Trophoblast cell (in vitro differentiated cells and primary cell): ENCODE results near the gene TMEM255B.

ENCODE experiments used
- DNase-seq, 2 donors: peaks; one replicate each; pipeline ENCODE4 v3.0.0-alpha.2; 2016
- H2AFZ ChIP-seq: 2 replicates; pipeline ENCODE4 v1.6.1; 2013; ENCODE audit warnings: low read length, moderate library complexity, mild to moderate bottlenecking; ENCODE audit not compliant: insufficient read depth, poor library complexity
- H2AK5ac ChIP-seq: 2 replicates; pipeline ENCODE4 v1.6.1; 2013; ENCODE audit warnings: mild to moderate bottlenecking, low read length
- H2BK120ac ChIP-seq: 2 replicates; pipeline ENCODE4 v1.6.1; 2013; ENCODE audit warnings: low read length, mild to moderate bottlenecking, moderate library complexity; ENCODE audit not compliant: insufficient read depth, poor library complexity
- H2BK12ac ChIP-seq: 2 replicates; pipeline ENCODE4 v1.6.1; 2013; ENCODE audit warnings: mild to moderate bottlenecking, low read length, moderate library complexity
- H2BK5ac ChIP-seq: 2 replicates; pipeline ENCODE4 v1.6.1; 2013; ENCODE audit warnings: low read length, low read depth, moderate library complexity, mild to moderate bottlenecking; ENCODE audit not compliant: poor library complexity
- H3K14ac ChIP-seq: 2 replicates; pipeline ENCODE4 v1.6.1; 2013; ENCODE audit warnings: mild to moderate bottlenecking, low read length
- H3K18ac ChIP-seq: 2 replicates; pipeline ENCODE4 v1.6.1; 2013; ENCODE audit warnings: mild to moderate bottlenecking, low read length
- H3K23ac ChIP-seq: 2 replicates; pipeline ENCODE4 v1.6.1; 2013; ENCODE audit warnings: low read length
- H3K27ac ChIP-seq: 2 replicates; pipeline ENCODE4 v1.5.1; 2013; ENCODE audit warnings: low read depth, mild to moderate bottlenecking, inconsistent platforms, low read length, moderate library complexity
- H3K27me3 ChIP-seq: 2 replicates; pipeline ENCODE4 v1.6.1; 2013; ENCODE audit warnings: inconsistent platforms, mild to moderate bottlenecking, low read length, moderate library complexity; ENCODE audit not compliant: insufficient read depth
- H3K36me3 ChIP-seq, 2 experiments: 1 replicate in 1 of 2; 2 replicates in 1 of 2; pipeline ENCODE4 v1.6.1; 2013; ENCODE audit warnings: low read length in 2 of 2, mild to moderate bottlenecking in 2 of 2, moderate library complexity in 1 of 2; ENCODE audit not compliant: insufficient read depth in 2 of 2, control insufficient read depth in 1 of 2
- H3K4ac ChIP-seq: 2 replicates; pipeline ENCODE4 v1.6.1; 2013; ENCODE audit warnings: low read depth, mild to moderate bottlenecking, low read length, moderate library complexity
- H3K4me1 ChIP-seq, 2 experiments: 1 replicate in 1 of 2; 2 replicates in 1 of 2; pipeline ENCODE4 v1.6.1; 2013; ENCODE audit warnings: low read length in 2 of 2, mild to moderate bottlenecking in 2 of 2, moderate library complexity in 1 of 2; ENCODE audit not compliant: insufficient read depth in 2 of 2, control insufficient read depth in 1 of 2
- H3K4me2 ChIP-seq: 2 replicates; pipeline ENCODE4 v1.6.1; 2013; ENCODE audit warnings: inconsistent platforms, mild to moderate bottlenecking, low read length, moderate library complexity
- H3K4me3 ChIP-seq: 2 replicates; pipeline ENCODE4 v1.5.1; 2013; ENCODE audit warnings: mild to moderate bottlenecking, low read depth, low read length, inconsistent platforms
- H3K79me1 ChIP-seq: one replicate; pipeline ENCODE4 v1.6.1; 2013; ENCODE audit warnings: low read length
- H3K79me2 ChIP-seq: 2 replicates; pipeline ENCODE4 v1.6.1; 2013; ENCODE audit warnings: low read length, mild to moderate bottlenecking; ENCODE audit not compliant: control insufficient read depth, insufficient read depth, poor library complexity
- H3K9ac ChIP-seq: 2 replicates; pipeline ENCODE4 v1.6.1; 2013; ENCODE audit warnings: mild to moderate bottlenecking, low read length
- H3K9me3 ChIP-seq: 2 replicates; pipeline ENCODE4 v1.6.1; 2013; ENCODE audit warnings: low read depth, mild to moderate bottlenecking, control low read depth, inconsistent platforms, low read length; ENCODE audit not compliant: insufficient read depth
- H4K12ac ChIP-seq: 2 replicates; pipeline ENCODE4 v1.6.1; 2013; ENCODE audit warnings: low read depth, mild to moderate bottlenecking, low read length, moderate library complexity
- H4K8ac ChIP-seq: 2 replicates; pipeline ENCODE4 v1.6.1; 2013; ENCODE audit warnings: low read depth, mild to moderate bottlenecking, low read length, moderate library complexity
- H4K91ac ChIP-seq: one replicate; pipeline ENCODE4 v1.6.1; 2013; ENCODE audit warnings: low read depth, mild to moderate bottlenecking, low read length, moderate library complexity
- WGBS: extraction: QIAGEN DNeasy Blood & Tissue Kit; methylation state at CpG from one replicate; pipeline ENCODE4 v1.1.7; 2013; ENCODE audit warnings: missing lambda C conversion rate; ENCODE audit not compliant: insufficient read length, insufficient coverage; ENCODE audit errors: extremely low coverage; 5-methylcytosine and 5-hydroxymethylcytosine counted together

The TMEM255B gene

DNA sequence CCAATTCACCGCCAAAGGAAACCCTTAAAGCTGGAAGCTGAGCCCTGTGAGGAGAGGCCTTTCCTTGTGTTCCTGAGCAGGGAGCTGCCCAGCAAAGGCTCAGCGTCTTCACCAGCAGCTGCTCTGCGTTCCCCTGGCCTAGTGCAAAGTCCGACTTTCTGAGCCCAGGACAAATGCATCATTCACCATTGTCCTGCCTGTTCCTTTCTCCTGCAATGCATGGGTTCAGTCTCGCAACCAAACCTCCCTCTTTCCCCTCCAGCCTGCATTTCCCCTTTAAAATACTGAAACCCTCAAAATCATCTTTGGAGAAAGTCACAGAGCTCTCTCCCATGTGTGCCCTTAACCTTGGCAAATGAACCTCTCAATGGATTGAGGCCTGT is 12.9 kb upstream of the TMEM255B start:
- DNase-seq, result no peak
- H3K79me2 ChIP-seq, result no peaks in the 10 kb centered on the region
- H3K4me2 ChIP-seq, result no peak overlapping the region
- no peak overlapping the region for H3K23ac ChIP-seq
- no peak overlapping the region for H3K18ac ChIP-seq
- no peak overlapping the region for H2AFZ ChIP-seq
- H3K79me1 ChIP-seq, result no peaks in the 10 kb centered on the region
- H2BK12ac ChIP-seq, result no peak overlapping the region
- H3K9ac ChIP-seq, result no peak overlapping the region
- no peak overlapping the region for H3K4ac ChIP-seq
- no peak overlapping the region for H2BK5ac ChIP-seq
- no peaks in the 10 kb centered on the region for H3K27me3 ChIP-seq
- WGBS, result no CpG with 5 or more reads among the region's 5 CpGs
- H3K4me1 ChIP-seq, result peaks cover 0 to 6% of the 10 kb centered on the region in 2 experiments
- H4K12ac ChIP-seq, result no peak overlapping the region
- no peaks in the 10 kb centered on the region for H3K36me3 ChIP-seq
- no peak overlapping the region for H2BK120ac ChIP-seq
- H4K91ac ChIP-seq, result no peak overlapping the region
- H3K4me3 ChIP-seq, result no peak overlapping the region
- peaks cover 8% of the 10 kb centered on the region for H3K9me3 ChIP-seq
- H3K14ac ChIP-seq, result no peak overlapping the region
- no peak overlapping the region for H2AK5ac ChIP-seq
- no peak overlapping the region for H4K8ac ChIP-seq
- H3K27ac ChIP-seq, result no peak overlapping the region

- WGBS, result no CpG with 5 or more reads among the region's 12 CpGs
- H3K18ac ChIP-seq, result no peak overlapping the region
These were observed 12.4 kb upstream of the TMEM255B start for GRCh38 chr13:113746671-113747070.

DNA sequence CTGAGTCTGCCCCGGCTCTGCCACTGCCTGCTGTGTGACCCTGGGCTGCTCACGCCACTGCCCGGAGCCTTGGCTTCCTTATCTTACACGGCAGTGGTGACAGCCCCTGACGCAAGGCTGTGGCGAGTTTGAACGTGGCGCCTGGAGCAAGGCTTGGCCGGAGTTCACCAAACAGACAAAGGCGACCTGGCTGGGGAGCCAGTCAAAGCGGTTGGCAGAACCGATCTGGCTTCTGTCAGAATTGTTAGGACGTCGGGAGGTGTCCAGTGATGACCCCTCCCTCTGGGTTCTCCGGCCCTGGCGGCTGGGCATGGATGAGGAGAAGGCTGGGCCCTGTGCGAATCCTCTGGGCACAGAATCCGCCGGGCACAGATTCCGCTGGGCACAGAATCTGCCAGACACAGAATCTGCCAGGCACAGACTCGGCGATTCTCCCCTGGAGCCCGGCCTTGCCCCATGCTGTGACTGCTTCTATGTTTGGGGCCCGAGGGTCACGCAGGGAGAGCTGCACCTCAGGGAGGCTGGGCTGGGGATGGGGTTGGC is 11.7 kb upstream of the TMEM255B start:
- H4K12ac ChIP-seq, result no peak overlapping the region
- no peak overlapping the region for H3K14ac ChIP-seq
- H3K4me3 ChIP-seq, result no peak overlapping the region
- no peak overlapping the region for H4K8ac ChIP-seq
- H3K4me1 ChIP-seq, result peaks cover 0 to 4% of the 10 kb centered on the region in 2 experiments
- WGBS, result no CpG with 5 or more reads among the region's 25 CpGs
- H2BK5ac ChIP-seq, result no peak overlapping the region
- no peaks in the 10 kb centered on the region for H3K36me3 ChIP-seq
- peaks cover 13% of the 10 kb centered on the region for H3K9me3 ChIP-seq
- no peak for DNase-seq
- no peak overlapping the region for H3K4me2 ChIP-seq
- no peaks in the 10 kb centered on the region for H3K79me2 ChIP-seq
- H3K79me1 ChIP-seq, result no peaks in the 10 kb centered on the region
- no peak overlapping the region for H3K9ac ChIP-seq
- H2BK120ac ChIP-seq, result no peak overlapping the region
- no peaks in the 10 kb centered on the region for H3K27me3 ChIP-seq
- H2BK12ac ChIP-seq, result no peak overlapping the region
- no peak overlapping the region for H3K18ac ChIP-seq
- H3K4ac ChIP-seq, result no peak overlapping the region
- no peak overlapping the region for H2AK5ac ChIP-seq
- no peak overlapping the region for H3K27ac ChIP-seq
- H2AFZ ChIP-seq, result no peak overlapping the region
- no peak overlapping the region for H4K91ac ChIP-seq
- H3K23ac ChIP-seq, result no peak overlapping the region

More at GRCh38 chr13:113746671-113747070, 12.4 kb upstream of the TMEM255B start:
- Histone ChIP-seq H2BK120ac (no peak overlapping the region), H4K12ac (no peak overlapping the region), H3K14ac (no peak overlapping the region), H3K4me1 (peaks cover 0 to 6% of the 10 kb centered on the region in 2 experiments), H2AFZ (no peak overlapping the region), H3K4me2 (no peak overlapping the region), H3K79me1 (no peaks in the 10 kb centered on the region), H2BK12ac (no peak overlapping the region), H3K27me3 (no peaks in the 10 kb centered on the region), H4K8ac (no peak overlapping the region), H3K9me3 (peaks cover 13% of the 10 kb centered on the region), H3K23ac (no peak overlapping the region), H3K36me3 (no peaks in the 10 kb centered on the region), H2AK5ac (no peak overlapping the region), H2BK5ac (no peak overlapping the region), H4K91ac (no peak overlapping the region), H3K4ac (no peak overlapping the region), H3K9ac (no peak overlapping the region), H3K4me3 (no peak overlapping the region), H3K79me2 (no peaks in the 10 kb centered on the region), H3K27ac (no peak overlapping the region)
- no peak for DNase-seq

DNA sequence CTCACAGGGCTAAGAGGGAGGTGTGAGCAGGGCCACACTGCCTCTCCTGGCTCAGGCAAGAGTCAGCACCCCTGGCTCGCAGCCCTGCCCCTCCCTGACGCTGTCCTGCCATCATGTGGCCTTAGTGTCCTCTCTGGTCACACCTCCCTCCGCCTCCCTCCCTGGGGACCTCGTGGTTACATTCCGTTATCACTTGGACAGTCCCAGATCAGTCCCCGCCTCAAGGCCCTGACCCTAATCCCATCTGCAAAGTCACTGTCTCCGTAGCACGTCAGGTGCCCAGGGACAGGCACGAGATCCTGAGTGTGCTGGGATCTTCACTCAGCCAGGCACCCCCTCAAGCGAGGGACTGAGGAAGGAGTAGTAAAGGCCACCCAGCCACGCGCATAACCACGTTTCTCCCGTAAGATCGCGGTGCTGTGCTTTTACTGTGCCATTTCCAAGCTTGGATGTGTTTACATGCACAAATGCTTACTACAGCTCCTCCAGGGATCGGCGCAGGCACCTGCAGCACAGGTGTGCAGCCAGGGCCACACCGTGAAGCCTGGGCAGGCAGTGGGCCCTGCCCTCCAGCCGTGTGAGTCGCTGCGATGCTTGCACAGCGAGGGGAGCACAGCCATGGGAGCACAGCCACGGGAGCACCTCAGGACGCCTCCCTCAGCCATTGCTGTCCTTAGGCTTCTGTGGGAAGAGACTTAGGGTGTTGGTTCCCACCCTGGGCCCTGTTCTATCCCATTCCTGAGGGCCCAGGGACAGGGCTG is 10.7 kb upstream of the TMEM255B start:
- H3K27ac ChIP-seq, result no peak overlapping the region
- no peaks in the 10 kb centered on the region for H3K27me3 ChIP-seq
- DNase-seq, result no peak
- no peak overlapping the region for H3K18ac ChIP-seq
- H2BK12ac ChIP-seq, result no peak overlapping the region
- H2BK120ac ChIP-seq, result no peak overlapping the region
- H4K91ac ChIP-seq, result no peak overlapping the region
- no peak overlapping the region for H3K4me2 ChIP-seq
- no peaks in the 10 kb centered on the region for H3K79me1 ChIP-seq
- no peaks in the 10 kb centered on the region for H3K36me3 ChIP-seq
- no peak overlapping the region for H2AFZ ChIP-seq
- no peak overlapping the region for H3K14ac ChIP-seq
- peaks cover 14% of the 10 kb centered on the region for H3K9me3 ChIP-seq
- H3K4me1 ChIP-seq, result peaks cover 0 to 4% of the 10 kb centered on the region in 2 experiments
- H4K8ac ChIP-seq, result no peak overlapping the region
- H3K9ac ChIP-seq, result no peak overlapping the region
- no peak overlapping the region for H3K23ac ChIP-seq
- no peaks in the 10 kb centered on the region for H3K79me2 ChIP-seq
- no peak overlapping the region for H3K4ac ChIP-seq
- no peak overlapping the region for H2BK5ac ChIP-seq
- H2AK5ac ChIP-seq, result no peak overlapping the region
- H4K12ac ChIP-seq, result no peak overlapping the region
- H3K4me3 ChIP-seq, result no peak overlapping the region
- WGBS, result no CpG with 5 or more reads among the region's 25 CpGs
